ENCODE results near the gene KRT16. TPM values are rescaled to one million over a fixed set of nuclear protein-coding genes. Genes with fewer than 3 reads are reported as not detected.

The KRT16 gene
- 2,720 and 3,196 TPM in 2 replicates for total RNA-seq

GRCh38 chr17:41612376-41613160 lies at the start of gene KRT16:
TSS of gene KRT16 (minus strand) at chr17:41612767. CDS start at chr17:41612688, 79 bp downstream.

GRCh38 chr17:41624208-41625101 lies 11.9 kb upstream of the KRT16 start, which contains the start of gene KRT17:
TSS of gene KRT17 (minus strand) at chr17:41624575. CDS start at chr17:41624509, 66 bp downstream.

GRCh38 chr17:41586863-41587495 lies 25.6 kb downstream of the KRT16 start, which contains the start of gene KRT14:
TSS of gene KRT14 (minus strand) at chr17:41586895. CDS start at chr17:41586834, 61 bp downstream.

GRCh38 chr17:41571561-41572434 lies 40.8 kb downstream of the KRT16 start, which contains the start of gene KRT9:
TSS of gene KRT9 (minus strand) at chr17:41572059. CDS start at chr17:41571992, 67 bp downstream.

Other genes starting within 250 kb of the KRT16 start
- gene KRT33B, start 243.0 kb downstream of the KRT16 start, total RNA-seq = 0.21 and 0.24 TPM in 2 replicates
- gene KRT34, start 230.5 kb downstream of the KRT16 start, total RNA-seq = 0.43 and 7.0 TPM in 2 replicates
- gene KRT31, start 215.2 kb downstream of the KRT16 start, total RNA-seq = 0.24 TPM in 1 of 2 replicates, not detected in the other
- gene KRT37, start 188.2 kb downstream of the KRT16 start, total RNA-seq = not detected in 2 replicates
- not detected in 2 replicates for gene KRT38, start 171.8 kb downstream of the KRT16 start, total RNA-seq
- gene KRT32, start 145.4 kb downstream of the KRT16 start, total RNA-seq = not detected in 2 replicates
- gene KRT35, start 131.6 kb downstream of the KRT16 start, total RNA-seq = not detected in 2 replicates
- gene KRT36, start 122.9 kb downstream of the KRT16 start, total RNA-seq = not detected in 2 replicates
- 0.24 and 20.0 TPM in 2 replicates for gene KRT13, start 107.2 kb downstream of the KRT16 start, total RNA-seq
- 38.1 and 92.7 TPM in 2 replicates for gene KRT15, start 93.9 kb downstream of the KRT16 start, total RNA-seq
- 3,305 and 10,988 TPM in 2 replicates for gene KRT19, start 84.5 kb downstream of the KRT16 start, total RNA-seq
- 0.72 TPM in 1 of 2 replicates, not detected in the other for gene KRT9, start 40.7 kb downstream of the KRT16 start, total RNA-seq
- gene KRT14, start 25.9 kb downstream of the KRT16 start, total RNA-seq = 2,248 and 2,437 TPM in 2 replicates
- 21,656 and 29,975 TPM in 2 replicates for gene KRT17, start 11.8 kb upstream of the KRT16 start, total RNA-seq
- gene EIF1, start 76.1 kb upstream of the KRT16 start, total RNA-seq = 108 and 179 TPM in 2 replicates
- gene GAST, start 99.6 kb upstream of the KRT16 start, total RNA-seq = 2.1 TPM in 1 of 2 replicates, not detected in the other
- 1.2 and 1.3 TPM in 2 replicates for gene HAP1, start 121.9 kb upstream of the KRT16 start, total RNA-seq
- 606 and 732 TPM in 2 replicates for gene JUP, start 173.9 kb upstream of the KRT16 start, total RNA-seq
- gene P3H4, start 199.2 kb upstream of the KRT16 start, total RNA-seq = 49.9 and 62.7 TPM in 2 replicates
- gene FKBP10, start 200.2 kb upstream of the KRT16 start, total RNA-seq = 92.1 and 146 TPM in 2 replicates
- gene NT5C3B, start 223.5 kb upstream of the KRT16 start, total RNA-seq = 51.8 and 82.3 TPM in 2 replicates
- gene KLHL10, start 225.1 kb upstream of the KRT16 start, total RNA-seq = not detected in 2 replicates

Data from tracheal epithelial cell (primary cell).